OCI-M2 (cell line): Measurements from ENCODE around the gene MED15.
"Not testable (repeated sequence)": the region's sequence is repeated elsewhere in the genome, so short reads cannot be mapped to it uniquely, and the experiment has no call there.

Experiments used
- DNase-seq: peaks from one replicate; lab custom pipeline; 2025; ENCODE audit not compliant: unreplicated experiment; lab: John Stamatoyannopoulos, UW

Gene MED15

DNA sequence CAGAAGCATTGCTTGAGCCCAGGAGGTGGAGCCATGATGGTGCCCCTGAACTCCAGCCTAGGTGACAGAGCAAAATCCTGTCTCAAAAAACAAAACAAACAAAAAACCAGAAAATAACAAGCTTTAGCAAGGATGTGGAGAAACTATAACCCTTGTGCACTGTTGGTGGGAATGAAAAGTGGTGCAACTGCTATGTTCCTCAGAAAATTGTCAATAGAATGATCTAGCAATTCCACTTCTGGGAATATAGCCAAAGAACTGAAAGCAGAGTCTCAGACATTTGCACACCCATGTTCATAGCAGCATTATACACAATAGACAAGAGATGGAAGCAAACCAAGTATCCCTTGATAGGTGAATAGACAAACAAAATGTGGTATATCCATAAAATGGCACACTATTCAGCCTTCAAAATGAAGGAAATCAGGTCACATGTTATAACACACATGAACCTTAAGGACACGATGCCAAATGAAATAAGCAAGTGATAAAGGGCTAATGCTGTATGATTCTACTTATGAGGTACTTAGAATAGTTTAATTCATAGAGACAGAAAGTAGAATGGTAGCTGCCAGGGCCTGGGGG, 27.7 kb upstream of the MED15 start:
- no peak for DNase-seq

GRCh38 chr22:20483143-20483506, 24.3 kb upstream of the MED15 start:
- DNase-seq, result not testable (repeated sequence)

DNA sequence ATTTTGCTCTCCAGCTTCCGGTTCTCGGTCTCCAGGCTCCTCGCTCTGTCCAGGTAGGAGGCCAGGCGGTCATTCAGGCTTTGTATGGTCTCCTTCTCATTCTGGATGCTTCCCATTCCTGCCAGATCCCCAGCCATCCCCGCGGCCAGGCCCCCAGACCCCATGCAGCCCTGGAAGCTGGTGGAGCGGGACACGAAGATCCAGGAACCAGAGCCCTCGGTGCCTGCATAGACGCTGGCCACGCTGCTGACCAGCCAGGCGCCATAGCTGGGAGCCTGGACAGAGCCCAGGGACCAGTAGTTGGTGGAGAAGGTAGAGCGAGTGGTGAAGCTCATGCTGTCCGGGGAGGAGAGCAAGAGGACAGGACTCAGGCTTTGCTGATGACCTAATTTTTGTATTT, 23.6 kb upstream of the MED15 start:
- DNase-seq, result no peak

GRCh38 chr22:20484948-20485683, 22.3 kb upstream of the MED15 start:
- DNase-seq, result no peak

DNA sequence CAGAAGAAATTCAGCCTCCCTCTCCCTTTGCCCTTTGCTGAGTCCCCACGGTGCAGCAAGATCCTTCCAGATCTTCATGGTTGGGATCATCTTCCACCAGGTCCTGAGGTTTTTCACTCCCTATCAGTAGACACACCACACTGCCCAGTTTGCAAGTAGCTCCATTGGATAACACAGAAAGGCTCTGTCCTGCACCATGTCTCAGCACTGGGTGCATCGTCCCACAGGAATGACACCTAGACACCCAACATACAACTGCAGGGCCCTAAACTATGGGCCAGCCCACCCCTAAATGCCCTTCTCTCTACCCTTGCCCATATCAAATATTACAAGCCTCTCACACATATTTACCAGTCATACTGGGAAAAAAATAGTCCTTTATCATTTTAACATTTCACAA, 21.2 kb upstream of the MED15 start:
- DNase-seq, result no peak

GRCh38 chr22:20487715-20488114, 19.7 kb upstream of the MED15 start:
- DNase-seq, result no peak

DNA sequence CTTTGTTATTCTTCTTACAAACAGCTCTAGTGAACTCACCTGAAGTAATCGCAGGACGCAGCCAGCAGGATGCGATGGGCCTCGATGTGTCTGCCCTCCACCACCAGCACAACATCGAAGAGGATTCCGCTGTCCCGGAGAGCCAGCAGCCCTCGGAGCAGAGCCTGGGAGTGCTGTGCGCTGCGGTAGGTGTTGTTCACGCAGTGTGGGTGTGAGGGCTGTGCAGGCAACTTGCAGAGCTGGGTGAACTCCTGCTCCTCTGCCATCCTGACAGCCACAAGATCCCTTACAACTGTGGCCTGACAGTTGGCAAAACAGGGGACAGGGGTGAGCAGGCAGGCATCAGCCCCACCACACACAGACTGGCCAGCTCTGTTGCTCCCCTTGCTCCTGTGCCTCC, 18.5 kb upstream of the MED15 start:
- no peak for DNase-seq

DNA sequence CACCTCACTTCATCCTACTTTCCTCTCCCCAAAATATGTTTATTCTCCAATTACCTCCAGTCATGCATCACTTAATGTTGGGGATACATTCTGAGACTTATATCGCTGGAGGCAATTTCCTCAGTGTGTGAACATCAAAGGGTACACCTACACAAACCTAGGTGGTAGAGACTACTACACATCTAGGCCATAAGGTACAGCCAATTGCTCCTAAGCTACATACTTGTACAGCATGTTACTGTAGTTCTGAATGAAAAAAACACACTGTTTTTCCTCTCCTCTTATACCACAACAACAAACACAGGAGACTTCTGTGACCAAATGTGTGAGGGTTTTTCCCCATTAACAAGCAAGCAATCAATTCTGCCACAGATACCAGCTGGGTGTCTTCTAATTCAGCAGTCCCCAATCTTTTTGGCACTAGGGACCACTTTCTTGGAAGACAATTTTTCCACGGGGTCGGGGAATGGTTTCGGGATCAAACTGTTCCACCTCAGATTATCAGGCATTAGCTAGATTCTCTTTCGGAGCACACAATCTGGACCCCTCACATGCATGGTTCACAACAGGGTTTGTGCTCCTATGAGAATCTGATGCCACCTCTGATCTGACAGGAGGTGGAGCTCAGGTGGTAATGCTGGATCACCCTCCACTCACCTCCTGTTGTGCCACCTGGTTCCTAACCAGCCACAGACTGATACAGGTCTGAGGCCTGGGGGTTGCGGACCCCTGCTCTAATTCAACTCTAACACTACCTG, 17.0 kb upstream of the MED15 start:
- no peak for DNase-seq

- no peak for DNase-seq
Measured at GRCh38 chr22:20490941-20491307, 16.5 kb upstream of the MED15 start.

GRCh38 chr22:20491346-20491745, 16.1 kb upstream of the MED15 start:
- DNase-seq, result no peak

DNA sequence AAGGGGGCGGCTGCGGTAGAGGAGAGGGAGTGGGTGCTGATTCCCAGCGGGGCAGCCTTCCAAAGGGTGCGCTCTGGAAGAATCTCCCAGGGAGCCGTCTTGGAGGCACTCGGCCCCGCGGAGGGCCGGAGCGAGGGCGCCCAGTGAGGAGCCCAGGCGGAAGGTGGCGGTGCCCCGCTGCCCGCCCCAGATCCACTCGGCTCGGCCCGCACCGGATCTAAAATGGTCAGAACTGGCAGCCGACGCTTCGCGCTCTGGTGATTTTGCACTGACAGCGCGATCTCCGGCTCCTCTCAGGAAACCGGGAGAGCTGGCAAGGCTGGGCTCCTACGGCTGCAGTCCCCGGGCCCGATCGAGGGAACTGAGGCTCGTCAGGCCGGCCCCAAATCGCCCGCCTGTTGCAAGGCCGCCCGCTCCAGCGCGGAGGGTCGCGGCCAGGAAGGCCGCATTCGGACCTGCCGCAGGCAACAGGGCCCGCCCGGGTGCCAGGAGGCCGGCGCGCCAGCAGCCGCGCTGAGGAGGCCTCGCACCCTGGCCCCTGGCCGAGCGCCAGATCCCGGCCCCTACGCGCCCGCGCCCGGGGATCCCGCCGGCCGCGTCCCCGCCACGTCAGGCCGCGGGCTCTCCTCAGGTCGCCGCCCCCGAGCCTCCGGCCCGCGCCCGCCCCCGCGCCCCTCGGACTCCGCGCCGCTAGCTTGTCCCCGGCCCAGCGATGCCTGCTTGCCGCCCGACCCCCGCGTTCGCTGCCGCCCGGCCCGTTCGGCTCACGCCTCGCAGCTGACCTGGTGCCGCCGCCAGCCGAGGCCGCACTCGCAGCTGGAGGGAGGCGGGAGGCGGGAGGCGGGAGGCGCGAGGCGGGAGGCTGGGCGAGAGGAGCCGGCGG, 12.2 kb upstream of the MED15 start, which contains the start of gene KLHL22:
TSS of gene KLHL22 (minus strand) at position 818 of the 883 bp plus-strand sequence. CDS start 6,584 bp downstream, outside the sequence.
- no peak for DNase-seq

DNA sequence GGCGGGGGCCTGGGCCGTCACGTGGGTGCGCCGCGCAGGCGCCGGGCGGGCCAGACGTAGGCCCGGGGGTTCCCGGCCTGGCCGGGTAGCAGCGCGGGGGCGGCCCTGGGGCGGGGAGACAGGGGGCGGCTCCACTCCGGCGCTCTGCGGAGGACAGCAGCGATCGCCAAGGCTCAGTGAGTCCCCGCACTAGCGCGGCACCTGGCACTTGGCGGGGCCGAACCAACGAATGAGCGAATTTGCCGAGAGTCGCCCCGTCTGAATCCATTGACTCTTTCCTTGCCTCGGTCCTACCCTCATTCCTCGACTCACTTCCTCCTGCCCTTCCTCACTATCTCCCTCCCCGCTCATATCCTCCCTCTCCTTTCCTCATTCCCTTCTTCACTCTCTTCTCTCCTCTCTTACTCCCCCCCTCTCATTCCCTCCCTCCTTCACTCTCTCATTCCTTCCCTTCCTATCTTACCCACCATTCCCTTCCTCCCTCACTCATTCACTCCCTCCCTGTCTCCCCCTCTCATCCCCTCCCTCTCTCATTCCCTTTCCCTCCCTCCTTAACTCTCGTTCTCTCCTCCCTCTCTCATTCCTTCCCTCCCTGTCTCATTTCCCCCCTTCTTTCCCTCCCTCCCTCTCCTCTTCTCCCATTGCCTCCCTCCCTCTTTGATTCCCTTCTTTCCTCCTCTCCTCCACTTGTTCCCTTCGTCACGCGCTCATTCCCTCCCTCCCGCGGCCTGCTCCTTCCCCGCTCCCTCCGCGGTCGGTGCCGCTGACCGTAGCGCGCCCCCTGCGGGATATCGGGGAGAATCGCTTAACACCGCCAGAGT, 11.3 kb upstream of the MED15 start:
- DNase-seq, result peak; percentile 20

- DNase-seq, result no peak
Measured at GRCh38 chr22:20497426-20497825, 10.0 kb upstream of the MED15 start.

- DNase-seq, result no peak
Measured at GRCh38 chr22:20498913-20499312, 8.5 kb upstream of the MED15 start.

GRCh38 chr22:20499769-20500168, 7.6 kb upstream of the MED15 start:
- DNase-seq, result no peak

- no peak for DNase-seq
Measured at GRCh38 chr22:20503816-20504215, 3.6 kb upstream of the MED15 start.

DNA sequence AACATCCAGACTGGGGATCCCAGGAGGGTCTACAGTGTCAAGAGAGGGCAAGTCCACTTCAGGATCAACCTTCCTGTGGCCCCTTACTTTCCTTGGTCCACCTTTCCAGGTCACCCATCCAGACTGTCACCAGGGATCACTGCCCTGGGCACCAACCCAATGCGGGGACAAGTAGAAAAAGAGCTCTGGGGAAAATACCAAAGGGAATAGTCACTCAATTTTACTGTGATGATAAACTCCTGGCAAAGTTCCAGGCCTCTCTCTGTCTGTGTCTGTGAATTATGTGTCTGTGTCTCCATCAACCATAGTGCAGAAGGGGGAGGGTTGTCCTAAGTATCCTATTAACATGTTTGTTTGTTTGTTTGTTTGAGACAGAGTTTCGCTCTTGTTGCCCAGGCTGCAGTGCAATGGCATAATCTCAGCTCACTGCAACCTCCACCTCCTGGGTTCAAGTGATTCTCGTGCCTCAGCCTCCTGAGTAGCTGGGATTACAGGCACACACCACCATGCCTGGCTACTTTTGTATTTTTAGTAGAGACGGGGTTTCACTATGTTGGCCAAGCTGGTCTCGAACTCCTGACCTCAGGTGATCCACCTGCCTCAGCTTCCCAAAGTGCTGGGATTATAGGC, 3.0 kb upstream of the MED15 start:
- not testable (repeated sequence) for DNase-seq

DNA sequence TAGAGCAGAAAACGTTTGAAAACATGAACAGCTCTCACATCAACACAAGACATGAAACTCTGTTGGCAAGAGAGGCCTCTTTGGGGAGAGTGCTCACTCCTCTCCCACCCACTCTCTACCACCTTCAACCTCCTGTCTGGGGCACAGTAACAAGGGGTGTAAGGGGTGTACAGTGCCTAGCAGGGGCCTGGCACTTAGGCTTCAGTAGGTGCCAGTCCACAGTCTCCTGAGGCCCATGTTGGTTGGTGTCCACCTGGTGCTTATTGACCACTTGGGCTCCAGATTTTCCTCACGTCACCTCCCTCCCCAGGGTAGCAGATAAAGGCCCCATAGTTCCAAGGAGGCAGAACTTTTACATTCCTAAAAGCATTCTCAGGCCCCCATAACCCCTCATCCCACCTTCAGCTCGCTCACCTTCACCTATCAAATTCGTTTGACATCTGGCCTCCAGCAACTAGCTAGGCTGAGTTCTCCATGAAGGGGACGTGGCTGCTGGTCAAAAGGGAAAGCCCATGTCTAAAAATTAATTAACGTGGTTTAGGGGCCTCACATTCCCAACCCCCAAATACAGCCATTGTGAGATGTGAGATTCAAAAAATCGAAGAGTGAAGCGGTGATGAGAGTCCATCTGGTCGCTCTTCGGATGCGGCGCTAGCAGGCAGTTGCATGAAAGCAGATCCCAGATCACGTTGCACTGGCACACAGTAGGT, 712 bp upstream of the MED15 start:
- DNase-seq, result no peak

GRCh38 chr22:20508067-20508755, 801 bp downstream of the MED15 start:
- DNase-seq, result not testable (repeated sequence)
